MM.1S (cell line): ENCODE results near the gene KDM4C.

Experiments used
- DNase-seq: peaks from one replicate; pipeline ENCODE4 v3.0.0-alpha.2; 2015
- H2AFZ ChIP-seq: fragments of 300-600 bp; sonication (generic); 2 replicates; pipeline ENCODE4 v1.6.0; 2016; ENCODE audit warnings: antibody characterized with exemption, low read length
- H3F3A ChIP-seq: fragments of 300-600 bp; sonication (generic); 2 replicates; pipeline ENCODE4 v1.6.1; 2016; ENCODE audit warnings: mild to moderate bottlenecking, antibody characterized with exemption, low read length, moderate library complexity, mixed read lengths; ENCODE audit not compliant: insufficient read depth
- H3K27ac ChIP-seq: fragments of 300-600 bp; sonication (generic); 2 replicates; pipeline ENCODE4 v1.5.1; 2016; ENCODE audit warnings: mild to moderate bottlenecking, low read length
- H3K27me3 ChIP-seq: fragments of 300-600 bp; sonication (generic); replicated peaks from 2 replicates; pipeline ENCODE4 v1.6.0; 2016; ENCODE audit warnings: low read length; ENCODE audit not compliant: insufficient read depth
- H3K36me3 ChIP-seq: fragments of 300-600 bp; sonication (generic); replicated peaks from 2 replicates; pipeline ENCODE4 v1.6.1; 2016; ENCODE audit warnings: mild to moderate bottlenecking, low read length, mixed read lengths; ENCODE audit not compliant: insufficient read depth
- H3K4me1 ChIP-seq: fragments of 300-600 bp; sonication (generic); 2 replicates; pipeline ENCODE4 v1.6.1; 2016; ENCODE audit warnings: low read length, mixed read lengths
- H3K4me2 ChIP-seq: fragments of 300-600 bp; sonication (generic); 2 replicates; pipeline ENCODE4 v1.6.0; 2016; ENCODE audit warnings: low read depth, low read length
- H3K4me3 ChIP-seq: fragments of 300-600 bp; sonication (generic); 2 replicates; pipeline ENCODE4 v1.5.1; 2016; ENCODE audit warnings: low read length, mixed read lengths
- H3K79me2 ChIP-seq: fragments of 300-600 bp; sonication (generic); 2 replicates; pipeline ENCODE4 v1.6.1; 2016; ENCODE audit warnings: mixed run types, low read length, mixed read lengths
- H3K9ac ChIP-seq: fragments of 300-600 bp; sonication (generic); 2 replicates; pipeline ENCODE4 v1.6.1; 2016; ENCODE audit warnings: low read length, mixed read lengths
- H3K9me2 ChIP-seq: fragments of 300-600 bp; sonication (generic); replicated peaks from 2 replicates; pipeline ENCODE4 v1.6.1; 2016; ENCODE audit warnings: mild to moderate bottlenecking, low read length, mixed read lengths; ENCODE audit not compliant: insufficient read depth
- H3K9me3 ChIP-seq: fragments of 300-600 bp; sonication (generic); replicated peaks from 2 replicates; pipeline ENCODE4 v1.6.1; 2016; ENCODE audit warnings: mild to moderate bottlenecking, low read length, mixed read lengths; ENCODE audit not compliant: insufficient read depth
- H4K20me1 ChIP-seq: fragments of 300-600 bp; sonication (generic); 2 replicates; pipeline ENCODE4 v1.6.1; 2016; ENCODE audit warnings: mild to moderate bottlenecking, low read length, moderate library complexity, mixed read lengths; ENCODE audit not compliant: insufficient read depth
- EZH2 ChIP-seq: fragments of 300-600 bp; sonication (generic); optimal IDR thresholded peaks from 2 replicates; pipeline ENCODE3; 2017; ENCODE audit warnings: low read depth, mild to moderate bottlenecking, antibody characterized with exemption, low read length, mixed read lengths
- EZH2phosphoT487 ChIP-seq: fragments of 300-600 bp; sonication (generic); IDR thresholded peaks from 2 replicates; pipeline ENCODE4 v1.6.1; 2018; ENCODE audit warnings: antibody characterized with exemption, low read length
- TF ChIP-seq, protein P1 (sequence below): fragments of 300-600 bp; sonication (generic); IDR thresholded peaks from 2 replicates; pipeline ENCODE4 v1.5.1; 2016; ENCODE audit warnings: antibody characterized with exemption, low read length, mixed read lengths

The KDM4C gene

GRCh38 chr9:7008411-7008810 is 250.6 kb downstream of the KDM4C start:
- H3K9me3 ChIP-seq, result no peaks in the 10 kb centered on the region
- H3K27me3 ChIP-seq, result no peaks in the 10 kb centered on the region
- H3K9me2 ChIP-seq, result no peaks in the 10 kb centered on the region
- TF ChIP-seq EZH2phosphoT487, result no peak
- TF ChIP-seq EZH2, result no peak
- TF ChIP-seq, protein P1, sequence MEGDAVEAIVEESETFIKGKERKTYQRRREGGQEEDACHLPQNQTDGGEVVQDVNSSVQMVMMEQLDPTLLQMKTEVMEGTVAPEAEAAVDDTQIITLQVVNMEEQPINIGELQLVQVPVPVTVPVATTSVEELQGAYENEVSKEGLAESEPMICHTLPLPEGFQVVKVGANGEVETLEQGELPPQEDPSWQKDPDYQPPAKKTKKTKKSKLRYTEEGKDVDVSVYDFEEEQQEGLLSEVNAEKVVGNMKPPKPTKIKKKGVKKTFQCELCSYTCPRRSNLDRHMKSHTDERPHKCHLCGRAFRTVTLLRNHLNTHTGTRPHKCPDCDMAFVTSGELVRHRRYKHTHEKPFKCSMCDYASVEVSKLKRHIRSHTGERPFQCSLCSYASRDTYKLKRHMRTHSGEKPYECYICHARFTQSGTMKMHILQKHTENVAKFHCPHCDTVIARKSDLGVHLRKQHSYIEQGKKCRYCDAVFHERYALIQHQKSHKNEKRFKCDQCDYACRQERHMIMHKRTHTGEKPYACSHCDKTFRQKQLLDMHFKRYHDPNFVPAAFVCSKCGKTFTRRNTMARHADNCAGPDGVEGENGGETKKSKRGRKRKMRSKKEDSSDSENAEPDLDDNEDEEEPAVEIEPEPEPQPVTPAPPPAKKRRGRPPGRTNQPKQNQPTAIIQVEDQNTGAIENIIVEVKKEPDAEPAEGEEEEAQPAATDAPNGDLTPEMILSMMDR, result no peak
- H3K4me3 ChIP-seq, result no peak overlapping the region
- no peak overlapping the region for H3K27ac ChIP-seq
- no peak overlapping the region for H2AFZ ChIP-seq
- H4K20me1 ChIP-seq, result no peaks in the 10 kb centered on the region
- no peaks in the 10 kb centered on the region for H3K36me3 ChIP-seq
- H3K4me1 ChIP-seq, result no peaks in the 10 kb centered on the region
- no peak for DNase-seq
- no peaks in the 10 kb centered on the region for H3F3A ChIP-seq
- no peak overlapping the region for H3K9ac ChIP-seq
- H3K79me2 ChIP-seq, result no peaks in the 10 kb centered on the region
- no peak overlapping the region for H3K4me2 ChIP-seq

GRCh38 chr9:7009065-7009464 is 251.3 kb downstream of the KDM4C start:
- no peak overlapping the region for H3K9ac ChIP-seq
- no peaks in the 10 kb centered on the region for H3K9me3 ChIP-seq
- H3K36me3 ChIP-seq, result no peaks in the 10 kb centered on the region
- no peaks in the 10 kb centered on the region for H3F3A ChIP-seq
- H3K79me2 ChIP-seq, result no peaks in the 10 kb centered on the region
- no peak overlapping the region for H3K4me2 ChIP-seq
- no peak overlapping the region for H2AFZ ChIP-seq
- H3K4me1 ChIP-seq, result no peaks in the 10 kb centered on the region
- no peak overlapping the region for H3K4me3 ChIP-seq
- H3K27me3 ChIP-seq, result no peaks in the 10 kb centered on the region
- no peaks in the 10 kb centered on the region for H3K9me2 ChIP-seq
- no peaks in the 10 kb centered on the region for H4K20me1 ChIP-seq
- no peak for DNase-seq
- TF ChIP-seq, protein P1, result no peak
- TF ChIP-seq EZH2phosphoT487 (no peak), EZH2 (no peak)
- H3K27ac ChIP-seq, result no peak overlapping the region

DNA sequence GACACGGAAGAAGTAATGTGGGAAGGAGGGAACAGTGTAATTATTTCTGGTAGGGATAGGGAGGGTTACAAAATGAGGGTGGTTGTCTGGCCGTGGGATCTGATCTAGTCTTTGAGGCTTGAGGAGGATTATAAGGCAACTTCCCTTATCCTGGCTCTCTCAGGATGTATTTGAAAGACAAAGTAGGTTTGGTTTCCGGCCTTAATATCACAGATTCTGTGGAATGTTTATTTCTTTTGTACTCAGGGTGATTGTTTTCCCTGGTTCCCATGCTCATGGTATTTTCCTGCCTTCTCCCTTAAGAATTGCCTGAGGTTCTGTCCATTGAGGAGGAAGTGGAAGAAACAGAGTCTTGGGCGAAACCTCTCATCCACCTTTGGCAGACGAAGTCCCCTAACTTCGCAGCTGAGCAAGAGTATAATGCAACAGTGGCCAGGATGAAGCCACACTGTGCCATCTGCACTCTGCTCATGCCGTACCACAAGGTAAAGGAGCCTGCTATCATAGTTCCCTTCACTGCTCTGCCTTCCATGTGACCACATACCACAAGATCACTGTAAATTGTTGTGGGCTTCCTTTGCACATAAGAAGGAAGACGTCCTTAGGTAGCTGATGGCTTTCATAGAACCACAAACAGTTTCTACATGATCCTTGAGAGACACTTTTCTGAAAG is 253.8 kb downstream of the KDM4C start:
- Histone ChIP-seq H3K36me3 (no peaks in the 10 kb centered on the region), H4K20me1 (no peaks in the 10 kb centered on the region), H3K4me2 (no peak overlapping the region), H3K9me2 (no peaks in the 10 kb centered on the region), H2AFZ (no peak overlapping the region), H3K79me2 (no peaks in the 10 kb centered on the region), H3K4me3 (no peak overlapping the region), H3K9me3 (no peaks in the 10 kb centered on the region), H3K27me3 (no peaks in the 10 kb centered on the region), H3K27ac (no peak overlapping the region), H3K9ac (no peak overlapping the region), H3K4me1 (no peaks in the 10 kb centered on the region), H3F3A (no peaks in the 10 kb centered on the region)
- no peak for TF ChIP-seq EZH2phosphoT487
- TF ChIP-seq, protein P1, result no peak
- no peak for TF ChIP-seq EZH2
- DNase-seq, result no peak
